Mammary epithelial cell (primary cell): ENCODE measurements around the gene MSRB1.

Experiments used
- EZH2 ChIP-seq: IDR thresholded peaks from 2 replicates; pipeline ENCODE4 v1.6.1; 2012; ENCODE audit warnings: low read length, inconsistent platforms, borderline replicate concordance
- TF ChIP-seq, protein P1 (sequence below), 2 donors: IDR thresholded peaks in 1 of 2; conservative IDR thresholded peaks in 1 of 2; 2 replicates each; pipeline ENCODE4 v1.5.1; 2011 to 2012; ENCODE audit warnings: inconsistent platforms in 2 of 2, low read length in 2 of 2, mild to moderate bottlenecking in 2 of 2, control low read depth in 1 of 2, low read depth in 1 of 2; ENCODE audit not compliant: insufficient read depth in 1 of 2; ENCODE audit errors: extremely low read depth in 1 of 2

DNA sequence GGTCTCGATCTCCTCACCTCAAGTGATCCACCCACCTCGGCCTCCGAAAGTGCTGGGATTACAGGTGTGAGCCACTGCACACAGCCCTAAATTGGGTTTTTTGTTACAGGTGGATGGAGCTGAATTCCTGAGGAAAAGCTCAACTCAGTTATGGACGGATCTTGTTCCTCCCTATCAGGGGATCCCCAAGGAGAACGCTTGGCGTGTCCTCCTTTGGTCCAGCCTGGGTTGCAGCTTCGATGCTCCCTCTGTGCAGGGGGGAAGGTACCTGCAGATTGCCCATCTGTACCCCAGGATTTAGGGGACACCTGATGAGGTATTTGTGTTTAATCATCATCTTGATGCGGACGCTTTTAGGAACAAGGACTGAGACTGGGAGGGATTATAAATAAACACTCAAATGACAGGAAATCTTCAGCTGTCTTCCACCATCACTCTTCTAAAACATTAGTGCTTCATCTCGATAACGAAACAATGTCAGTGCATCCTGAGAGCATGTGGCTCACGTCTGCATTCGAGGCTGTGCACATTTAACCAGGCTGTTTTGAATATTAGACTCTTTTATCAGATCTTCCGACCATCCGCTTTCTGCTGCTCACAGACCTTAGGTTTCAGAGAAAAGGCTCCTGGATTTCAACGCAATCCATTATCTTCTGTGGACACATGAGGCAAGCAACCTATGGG, 52.8 kb downstream of the MSRB1 start:
- TF ChIP-seq, protein P1, sequence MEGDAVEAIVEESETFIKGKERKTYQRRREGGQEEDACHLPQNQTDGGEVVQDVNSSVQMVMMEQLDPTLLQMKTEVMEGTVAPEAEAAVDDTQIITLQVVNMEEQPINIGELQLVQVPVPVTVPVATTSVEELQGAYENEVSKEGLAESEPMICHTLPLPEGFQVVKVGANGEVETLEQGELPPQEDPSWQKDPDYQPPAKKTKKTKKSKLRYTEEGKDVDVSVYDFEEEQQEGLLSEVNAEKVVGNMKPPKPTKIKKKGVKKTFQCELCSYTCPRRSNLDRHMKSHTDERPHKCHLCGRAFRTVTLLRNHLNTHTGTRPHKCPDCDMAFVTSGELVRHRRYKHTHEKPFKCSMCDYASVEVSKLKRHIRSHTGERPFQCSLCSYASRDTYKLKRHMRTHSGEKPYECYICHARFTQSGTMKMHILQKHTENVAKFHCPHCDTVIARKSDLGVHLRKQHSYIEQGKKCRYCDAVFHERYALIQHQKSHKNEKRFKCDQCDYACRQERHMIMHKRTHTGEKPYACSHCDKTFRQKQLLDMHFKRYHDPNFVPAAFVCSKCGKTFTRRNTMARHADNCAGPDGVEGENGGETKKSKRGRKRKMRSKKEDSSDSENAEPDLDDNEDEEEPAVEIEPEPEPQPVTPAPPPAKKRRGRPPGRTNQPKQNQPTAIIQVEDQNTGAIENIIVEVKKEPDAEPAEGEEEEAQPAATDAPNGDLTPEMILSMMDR (conservative IDR thresholded peaks at IDR 0.05 in 1 of 2, IDR thresholded peaks at IDR 0.05 in 1 of 2; ENCODE audit: extremely low read depth in 1 of 2, insufficient read depth in 1 of 2, low read depth in 1 of 2, low read length in 2 of 2), result no peak
- TF ChIP-seq EZH2, result no peak
